GM23338 (cell line): Measurements from ENCODE around the gene RIPPLY2. TPM values are rescaled to one million over a fixed set of nuclear protein-coding genes. Genes with fewer than 3 reads are reported as not detected.
A peak's percentile ranks its signal among the peaks of the same experiment; 100 is the strongest.

Experiments
- ATAC-seq: fragments of 200-7000 bp; cut with Tn5 transposase; 3 replicates; pipeline ENCODE4 v1.9.1; 2020
- DNase-seq: peaks from one replicate; pipeline ENCODE4 v3.0.0-alpha.2; 2015; ENCODE audit warnings: low spot score
- H2AFZ ChIP-seq: fragments of 200-600 bp; sonication (generic); 2 replicates; pipeline ENCODE4 v1.8.0; 2016; ENCODE audit warnings: antibody characterized with exemption, mild to moderate bottlenecking, moderate library complexity
- H3F3A ChIP-seq: fragments of 200-600 bp; sonication (generic); replicated peaks from 2 replicates; pipeline ENCODE4 v1.8.0; 2017; ENCODE audit warnings: antibody characterized with exemption, mixed run types, low read depth
- H3K27ac ChIP-seq: fragments of 200-600 bp; sonication (generic); 2 replicates; pipeline ENCODE4 v1.6.1; 2016; ENCODE audit warnings: low read depth
- H3K27me3 ChIP-seq: fragments of 200-600 bp; sonication (generic); 2 replicates; pipeline ENCODE4 v1.8.0; 2016; ENCODE audit warnings: mild to moderate bottlenecking, mixed run types, moderate library complexity; ENCODE audit not compliant: insufficient read depth
- H3K36me3 ChIP-seq: fragments of 200-600 bp; sonication (generic); 2 replicates; pipeline ENCODE4 v1.8.0; 2016; ENCODE audit warnings: mild to moderate bottlenecking; ENCODE audit not compliant: insufficient read depth
- H3K4me1 ChIP-seq: fragments of 200-600 bp; sonication (generic); 2 replicates; pipeline ENCODE4 v1.8.0; 2016; ENCODE audit warnings: mild to moderate bottlenecking, moderate library complexity; ENCODE audit not compliant: insufficient read depth
- H3K4me2 ChIP-seq: fragments of 200-600 bp; sonication (generic); 2 replicates; pipeline ENCODE4 v1.7.1; 2017; ENCODE audit warnings: mixed run types
- H3K4me3 ChIP-seq: fragments of 200-600 bp; sonication (generic); 2 replicates; pipeline ENCODE4 v1.6.1; 2016; ENCODE audit warnings: mixed run types
- H3K79me2 ChIP-seq: fragments of 200-600 bp; sonication (generic); replicated peaks from 2 replicates; pipeline ENCODE4 v1.8.0; 2017; ENCODE audit warnings: mild to moderate bottlenecking; ENCODE audit not compliant: insufficient read depth
- H3K9me2 ChIP-seq: fragments of 200-600 bp; sonication (generic); 2 replicates; pipeline ENCODE4 v1.8.0; 2017; ENCODE audit not compliant: insufficient read depth
- H4K20me1 ChIP-seq: fragments of 200-600 bp; sonication (generic); replicated peaks from 2 replicates; pipeline ENCODE4 v1.8.0; 2017; ENCODE audit warnings: mild to moderate bottlenecking; ENCODE audit not compliant: insufficient read depth
- H3K27ac Mint-ChIP-seq: 2 replicates; pipeline ENCODE4 v1.8.0; 2020; ENCODE audit warnings: inconsistent platforms, mild to moderate bottlenecking, moderate library complexity, mixed read lengths
- H3K27me3 Mint-ChIP-seq: 3 replicates; pipeline ENCODE4 v1.8.0; 2022; ENCODE audit warnings: low read depth, mild to moderate bottlenecking, moderate library complexity, mixed read lengths, inconsistent platforms; ENCODE audit not compliant: insufficient read depth, poor library complexity
- H3K36me3 Mint-ChIP-seq: 3 replicates; pipeline ENCODE4 v1.8.0; 2021; ENCODE audit warnings: low read depth, mild to moderate bottlenecking, inconsistent platforms, moderate library complexity, mixed read lengths
- H3K4me1 Mint-ChIP-seq: 3 replicates; pipeline ENCODE4 v1.8.0; 2020; ENCODE audit warnings: mild to moderate bottlenecking, inconsistent platforms, mixed read lengths
- H3K4me3 Mint-ChIP-seq: 3 replicates; pipeline ENCODE4 v1.8.0; 2021; ENCODE audit warnings: moderate library complexity, mild to moderate bottlenecking, inconsistent platforms, mixed read lengths
- H3K9me3 Mint-ChIP-seq: 3 replicates; pipeline ENCODE4 v1.8.0; 2020; ENCODE audit warnings: moderate library complexity, mild to moderate bottlenecking, inconsistent platforms, mixed read lengths
- CREB1 ChIP-seq: fragments of 250-450 bp; sonication (Bioruptor Pico); IDR thresholded peaks from 2 replicates; pipeline ENCODE4 v1.5.0; 2020; ENCODE audit warnings: low read depth, mild to moderate bottlenecking, moderate library complexity
- ETS1 ChIP-seq: IDR thresholded peaks from 2 replicates; pipeline ENCODE4 v1.6.1; 2016; ENCODE audit warnings: antibody characterized with exemption
- EZH2 ChIP-seq: fragments of 200-600 bp; sonication (generic); IDR thresholded peaks from one replicate; pipeline ENCODE4 v1.8.0; 2017; ENCODE audit warnings: antibody characterized with exemption, mild to moderate bottlenecking, low read depth; ENCODE audit not compliant: unreplicated experiment
- EZH2phosphoT487 ChIP-seq: fragments of 200-600 bp; sonication (generic); IDR thresholded peaks from one replicate; pipeline ENCODE4 v1.8.1; 2018; ENCODE audit warnings: antibody characterized with exemption; ENCODE audit not compliant: unreplicated experiment
- JUNB ChIP-seq: IDR thresholded peaks from one replicate; pipeline ENCODE4 v1.6.1; 2016; ENCODE audit warnings: antibody characterized with exemption; ENCODE audit not compliant: unreplicated experiment
- NANOG ChIP-seq: IDR thresholded peaks from 2 replicates; pipeline ENCODE4 v1.6.1; 2016; ENCODE audit warnings: antibody characterized with exemption, borderline replicate concordance
- POLR2AphosphoS5 ChIP-seq: IDR thresholded peaks from 2 replicates; pipeline ENCODE4 v1.6.1; 2016; ENCODE audit warnings: antibody characterized with exemption, low read depth
- REST ChIP-seq: IDR thresholded peaks from one replicate; pipeline ENCODE4 v1.6.1; 2018; ENCODE audit warnings: antibody characterized with exemption; ENCODE audit not compliant: unreplicated experiment
- STAT1 ChIP-seq: IDR thresholded peaks from one replicate; pipeline ENCODE4 v1.6.1; 2016; ENCODE audit warnings: antibody characterized with exemption; ENCODE audit not compliant: unreplicated experiment
- ZNF114 ChIP-seq: fragments of 250-450 bp; sonication (Bioruptor Pico); IDR thresholded peaks from 2 replicates; pipeline ENCODE4 v1.5.0; 2020; ENCODE audit warnings: mild to moderate bottlenecking, moderate library complexity
- ZNF331 ChIP-seq: fragments of 250-450 bp; sonication (Bioruptor Pico); IDR thresholded peaks from 2 replicates; pipeline ENCODE4 v1.5.0; 2020; ENCODE audit warnings: low read depth, mild to moderate bottlenecking, moderate library complexity
- polyA plus RNA-seq: library from polyadenylated mRNA; unstranded; fragments of >200 nt; fragmentation: Nextera tagmentation; extraction: Ambion mirVana; gene quantifications from 2 replicates; pipeline ENCODE4 v1.2.1, GENCODE V29; 2016
- total RNA-seq: library from RNA; depleted of rRNA; stranded (reverse); fragments of >200 nt; shearing (Covaris generic); gene quantifications from 2 replicates; pipeline ENCODE4 v1.2.3, GENCODE V29; 2014
- TF ChIP-seq, protein P1 (sequence below): fragments of 250-450 bp; sonication (Bioruptor Pico); IDR thresholded peaks from 2 replicates; pipeline ENCODE4 v1.5.0; 2020; ENCODE audit warnings: mild to moderate bottlenecking, moderate library complexity
- TF ChIP-seq, protein P2 (sequence below), 2 experiments: fragments of 200-600 bp in 1 of 2; sonication (generic) in 1 of 2; conservative IDR thresholded peaks; 2 replicates each; pipeline versions ENCODE4 v1.5.1 to v1.6.1; 2016 to 2017; ENCODE audit warnings: antibody characterized with exemption in 2 of 2, low read depth in 2 of 2, mild to moderate bottlenecking in 2 of 2, moderate library complexity in 1 of 2

RIPPLY2 gene
- total and polyA plus RNA-seq, 2 experiments from 2014 or later = 3.4 to 4.0 TPM

- Mint-ChIP-seq H3K4me3 (no peak overlapping the region), H3K4me1 (peaks cover 8% of the 10 kb centered on the region), H3K36me3 (peaks cover 8% of the 10 kb centered on the region; the same call in 1 of the 3 replicates), H3K9me3 (peaks cover 12% of the 10 kb centered on the region; the same call in 2 of the 3 replicates), H3K27me3 (no peaks in the 10 kb centered on the region), H3K27ac (peak overlapping the region; percentile 58; the same call in 1 of the 2 replicates)
- H3K27me3 ChIP-seq = no peaks in the 10 kb centered on the region
- 0 out of 2 replicates have a peak, but pooled peaks cover 3% of the 10 kb centered on the region for H3K36me3 ChIP-seq
- no peak overlapping the region; the same call in 1 of the 2 replicates for H3K4me2 ChIP-seq
- no peaks in the 10 kb centered on the region for H3K9me2 ChIP-seq
- ATAC-seq = no peak
- no peaks in the 10 kb centered on the region for H3F3A ChIP-seq
- DNase-seq = no peak
- TF ChIP-seq ZNF114 (CRISPR knock-in tag) = no peak
- TF ChIP-seq EZH2phosphoT487 = no peak
- TF ChIP-seq STAT1 = no peak
- no peak for TF ChIP-seq REST
- TF ChIP-seq JUNB = no peak
- TF ChIP-seq, protein P1, sequence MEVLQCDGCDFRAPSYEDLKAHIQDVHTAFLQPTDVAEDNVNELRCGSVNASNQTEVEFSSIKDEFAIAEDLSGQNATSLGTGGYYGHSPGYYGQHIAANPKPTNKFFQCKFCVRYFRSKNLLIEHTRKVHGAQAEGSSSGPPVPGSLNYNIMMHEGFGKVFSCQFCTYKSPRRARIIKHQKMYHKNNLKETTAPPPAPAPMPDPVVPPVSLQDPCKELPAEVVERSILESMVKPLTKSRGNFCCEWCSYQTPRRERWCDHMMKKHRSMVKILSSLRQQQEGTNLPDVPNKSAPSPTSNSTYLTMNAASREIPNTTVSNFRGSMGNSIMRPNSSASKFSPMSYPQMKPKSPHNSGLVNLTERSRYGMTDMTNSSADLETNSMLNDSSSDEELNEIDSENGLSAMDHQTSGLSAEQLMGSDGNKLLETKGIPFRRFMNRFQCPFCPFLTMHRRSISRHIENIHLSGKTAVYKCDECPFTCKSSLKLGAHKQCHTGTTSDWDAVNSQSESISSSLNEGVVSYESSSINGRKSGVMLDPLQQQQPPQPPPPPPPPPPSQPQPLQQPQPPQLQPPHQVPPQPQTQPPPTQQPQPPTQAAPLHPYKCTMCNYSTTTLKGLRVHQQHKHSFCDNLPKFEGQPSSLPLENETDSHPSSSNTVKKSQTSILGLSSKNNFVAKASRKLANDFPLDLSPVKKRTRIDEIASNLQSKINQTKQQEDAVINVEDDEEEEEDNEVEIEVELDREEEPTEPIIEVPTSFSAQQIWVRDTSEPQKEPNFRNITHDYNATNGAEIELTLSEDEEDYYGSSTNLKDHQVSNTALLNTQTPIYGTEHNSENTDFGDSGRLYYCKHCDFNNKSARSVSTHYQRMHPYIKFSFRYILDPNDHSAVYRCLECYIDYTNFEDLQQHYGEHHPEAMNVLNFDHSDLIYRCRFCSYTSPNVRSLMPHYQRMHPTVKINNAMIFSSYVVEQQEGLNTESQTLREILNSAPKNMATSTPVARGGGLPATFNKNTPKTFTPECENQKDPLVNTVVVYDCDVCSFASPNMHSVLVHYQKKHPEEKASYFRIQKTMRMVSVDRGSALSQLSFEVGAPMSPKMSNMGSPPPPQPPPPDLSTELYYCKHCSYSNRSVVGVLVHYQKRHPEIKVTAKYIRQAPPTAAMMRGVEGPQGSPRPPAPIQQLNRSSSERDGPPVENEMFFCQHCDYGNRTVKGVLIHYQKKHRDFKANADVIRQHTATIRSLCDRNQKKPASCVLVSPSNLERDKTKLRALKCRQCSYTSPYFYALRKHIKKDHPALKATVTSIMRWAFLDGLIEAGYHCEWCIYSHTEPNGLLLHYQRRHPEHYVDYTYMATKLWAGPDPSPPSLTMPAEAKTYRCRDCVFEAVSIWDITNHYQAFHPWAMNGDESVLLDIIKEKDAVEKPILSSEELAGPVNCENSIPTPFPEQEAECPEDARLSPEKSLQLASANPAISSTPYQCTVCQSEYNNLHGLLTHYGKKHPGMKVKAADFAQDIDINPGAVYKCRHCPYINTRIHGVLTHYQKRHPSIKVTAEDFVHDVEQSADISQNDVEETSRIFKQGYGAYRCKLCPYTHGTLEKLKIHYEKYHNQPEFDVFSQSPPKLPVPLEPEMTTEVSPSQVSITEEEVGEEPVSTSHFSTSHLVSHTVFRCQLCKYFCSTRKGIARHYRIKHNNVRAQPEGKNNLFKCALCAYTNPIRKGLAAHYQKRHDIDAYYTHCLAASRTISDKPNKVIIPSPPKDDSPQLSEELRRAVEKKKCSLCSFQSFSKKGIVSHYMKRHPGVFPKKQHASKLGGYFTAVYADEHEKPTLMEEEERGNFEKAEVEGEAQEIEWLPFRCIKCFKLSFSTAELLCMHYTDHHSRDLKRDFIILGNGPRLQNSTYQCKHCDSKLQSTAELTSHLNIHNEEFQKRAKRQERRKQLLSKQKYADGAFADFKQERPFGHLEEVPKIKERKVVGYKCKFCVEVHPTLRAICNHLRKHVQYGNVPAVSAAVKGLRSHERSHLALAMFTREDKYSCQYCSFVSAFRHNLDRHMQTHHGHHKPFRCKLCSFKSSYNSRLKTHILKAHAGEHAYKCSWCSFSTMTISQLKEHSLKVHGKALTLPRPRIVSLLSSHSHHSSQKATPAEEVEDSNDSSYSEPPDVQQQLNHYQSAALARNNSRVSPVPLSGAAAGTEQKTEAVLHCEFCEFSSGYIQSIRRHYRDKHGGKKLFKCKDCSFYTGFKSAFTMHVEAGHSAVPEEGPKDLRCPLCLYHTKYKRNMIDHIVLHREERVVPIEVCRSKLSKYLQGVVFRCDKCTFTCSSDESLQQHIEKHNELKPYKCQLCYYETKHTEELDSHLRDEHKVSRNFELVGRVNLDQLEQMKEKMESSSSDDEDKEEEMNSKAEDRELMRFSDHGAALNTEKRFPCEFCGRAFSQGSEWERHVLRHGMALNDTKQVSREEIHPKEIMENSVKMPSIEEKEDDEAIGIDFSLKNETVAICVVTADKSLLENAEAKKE (CRISPR knock-in tag) = no peak
- no peak for TF ChIP-seq ZNF331 (CRISPR knock-in tag)
- no peak for TF ChIP-seq POLR2AphosphoS5
- no peak for TF ChIP-seq ETS1
- TF ChIP-seq EZH2 = no peak
- TF ChIP-seq CREB1 (CRISPR knock-in tag) = no peak
- TF ChIP-seq, protein P2, sequence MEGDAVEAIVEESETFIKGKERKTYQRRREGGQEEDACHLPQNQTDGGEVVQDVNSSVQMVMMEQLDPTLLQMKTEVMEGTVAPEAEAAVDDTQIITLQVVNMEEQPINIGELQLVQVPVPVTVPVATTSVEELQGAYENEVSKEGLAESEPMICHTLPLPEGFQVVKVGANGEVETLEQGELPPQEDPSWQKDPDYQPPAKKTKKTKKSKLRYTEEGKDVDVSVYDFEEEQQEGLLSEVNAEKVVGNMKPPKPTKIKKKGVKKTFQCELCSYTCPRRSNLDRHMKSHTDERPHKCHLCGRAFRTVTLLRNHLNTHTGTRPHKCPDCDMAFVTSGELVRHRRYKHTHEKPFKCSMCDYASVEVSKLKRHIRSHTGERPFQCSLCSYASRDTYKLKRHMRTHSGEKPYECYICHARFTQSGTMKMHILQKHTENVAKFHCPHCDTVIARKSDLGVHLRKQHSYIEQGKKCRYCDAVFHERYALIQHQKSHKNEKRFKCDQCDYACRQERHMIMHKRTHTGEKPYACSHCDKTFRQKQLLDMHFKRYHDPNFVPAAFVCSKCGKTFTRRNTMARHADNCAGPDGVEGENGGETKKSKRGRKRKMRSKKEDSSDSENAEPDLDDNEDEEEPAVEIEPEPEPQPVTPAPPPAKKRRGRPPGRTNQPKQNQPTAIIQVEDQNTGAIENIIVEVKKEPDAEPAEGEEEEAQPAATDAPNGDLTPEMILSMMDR (conservative IDR thresholded peaks at IDR 0.05; ENCODE audit: low read depth in 2 of 2) = no peak
- TF ChIP-seq NANOG = no peak
- H2AFZ ChIP-seq = no peak overlapping the region
- H4K20me1 ChIP-seq = no peaks in the 10 kb centered on the region
- no peak overlapping the region for H3K27ac ChIP-seq
- peaks cover 16% of the 10 kb centered on the region for H3K79me2 ChIP-seq
- H3K4me1 ChIP-seq = peaks cover 14% of the 10 kb centered on the region
- H3K4me3 ChIP-seq = no peak overlapping the region
These were observed 39.9 kb downstream of the RIPPLY2 start for GRCh38 chr6:83893024-83893423.
